AG04450 (cell line): ENCODE data around the gene PPP3CA. TPM values are rescaled to one million over a fixed set of nuclear protein-coding genes. Genes with fewer than 3 reads are reported as not detected.
A peak's percentile ranks its signal among the peaks of the same experiment; 100 is the strongest.

ENCODE experiments used
- CTCF ChIA-PET: fragments of 300-600, 350-600 bp; formaldehyde crosslinking; extraction: SDS; loops from one replicate; lab custom pipeline; 2022; ENCODE audit warnings: antibody characterized with exemption, inconsistent platforms; lab: Charles Lee
- POLR2A ChIA-PET: fragments of 350-600 bp; formaldehyde crosslinking; extraction: SDS; loops from one replicate; lab custom pipeline; 2021; ENCODE audit warnings: antibody characterized with exemption, inconsistent platforms; lab: Yijun Ruan, JAX
- DNase-seq: peaks from one replicate; pipeline ENCODE4 v3.0.0-alpha.2; 2011; ENCODE audit warnings: low read depth, low spot score
- H3K27ac ChIP-seq: one replicate; pipeline ENCODE4 v1.5.1; 2012; ENCODE audit warnings: low read depth, low read length, control low read depth
- H3K27me3 ChIP-seq: one replicate; pipeline ENCODE4 v1.6.0; 2012; ENCODE audit warnings: low read length; ENCODE audit not compliant: control insufficient read depth, insufficient read depth
- H3K4me3 ChIP-seq: 2 replicates; pipeline ENCODE4 v1.5.1; 2011; ENCODE audit warnings: mild to moderate bottlenecking, low read depth, low read length, control low read depth
- H3K9me3 ChIP-seq: 2 replicates; pipeline ENCODE4 v1.5.1; 2012; ENCODE audit warnings: low read length; ENCODE audit not compliant: control insufficient read depth, insufficient read depth
- polyA plus RNA-seq: library from polyadenylated mRNA; depleted of rRNA; stranded (reverse); fragments of >200 nt; gene quantifications from 2 replicates; pipeline ENCODE4 v1.2.3, GENCODE V29; 2011
- TF ChIP-seq, protein P1 (sequence below): IDR thresholded peaks from 2 replicates; pipeline ENCODE4 v1.5.1; 2011; ENCODE audit warnings: low read depth, low read length, control low read depth, inconsistent platforms

PPP3CA gene
- polyA plus RNA-seq, 1 experiment = 38.7 TPM

DNA sequence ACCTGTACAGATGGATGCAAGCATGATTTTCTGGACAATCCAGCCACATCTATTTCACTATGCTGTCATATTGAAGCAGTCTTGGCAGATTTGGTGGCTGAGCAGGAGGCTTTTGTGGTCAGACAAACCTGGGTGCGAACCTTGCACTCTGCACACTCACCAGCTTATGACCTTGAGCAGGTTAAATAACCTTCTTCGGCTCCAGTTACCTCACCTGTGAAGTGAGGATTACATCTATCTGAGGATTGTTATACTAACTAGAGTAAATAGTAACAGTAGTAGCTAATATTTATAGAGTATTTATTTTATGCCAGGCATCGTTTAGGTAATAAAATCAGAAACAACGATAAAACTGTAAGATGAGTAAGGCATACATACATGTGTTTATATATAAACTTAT lies 150.0 kb downstream of the PPP3CA start:
- H3K4me3 ChIP-seq = no peak overlapping the region
- CTCF ChIA-PET = no interaction called here
- no peaks in the 10 kb centered on the region for H3K9me3 ChIP-seq
- no peaks in the 10 kb centered on the region for H3K27me3 ChIP-seq
- no peak for DNase-seq
- TF ChIP-seq, protein P1, sequence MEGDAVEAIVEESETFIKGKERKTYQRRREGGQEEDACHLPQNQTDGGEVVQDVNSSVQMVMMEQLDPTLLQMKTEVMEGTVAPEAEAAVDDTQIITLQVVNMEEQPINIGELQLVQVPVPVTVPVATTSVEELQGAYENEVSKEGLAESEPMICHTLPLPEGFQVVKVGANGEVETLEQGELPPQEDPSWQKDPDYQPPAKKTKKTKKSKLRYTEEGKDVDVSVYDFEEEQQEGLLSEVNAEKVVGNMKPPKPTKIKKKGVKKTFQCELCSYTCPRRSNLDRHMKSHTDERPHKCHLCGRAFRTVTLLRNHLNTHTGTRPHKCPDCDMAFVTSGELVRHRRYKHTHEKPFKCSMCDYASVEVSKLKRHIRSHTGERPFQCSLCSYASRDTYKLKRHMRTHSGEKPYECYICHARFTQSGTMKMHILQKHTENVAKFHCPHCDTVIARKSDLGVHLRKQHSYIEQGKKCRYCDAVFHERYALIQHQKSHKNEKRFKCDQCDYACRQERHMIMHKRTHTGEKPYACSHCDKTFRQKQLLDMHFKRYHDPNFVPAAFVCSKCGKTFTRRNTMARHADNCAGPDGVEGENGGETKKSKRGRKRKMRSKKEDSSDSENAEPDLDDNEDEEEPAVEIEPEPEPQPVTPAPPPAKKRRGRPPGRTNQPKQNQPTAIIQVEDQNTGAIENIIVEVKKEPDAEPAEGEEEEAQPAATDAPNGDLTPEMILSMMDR = no peak
- no peak overlapping the region for H3K27ac ChIP-seq
- POLR2A ChIA-PET = no interaction called here

DNA sequence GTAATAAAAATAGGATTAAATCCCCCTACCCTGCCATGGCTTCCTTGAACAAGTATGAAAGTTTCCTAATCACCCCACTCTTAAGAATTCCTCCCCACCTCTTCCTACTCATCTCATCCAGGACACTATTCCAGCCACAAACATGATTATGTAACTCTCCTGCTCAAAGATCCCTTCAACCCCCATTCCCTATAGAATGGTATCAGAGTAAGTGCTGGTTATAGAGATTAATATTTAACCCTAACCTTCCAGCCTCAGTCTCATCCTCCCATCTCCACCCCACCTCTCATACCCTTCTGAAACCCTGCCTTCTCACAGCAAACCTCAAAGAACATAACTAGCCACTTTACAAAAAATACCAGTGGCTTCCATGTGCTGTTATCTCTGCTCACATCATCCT lies 155.1 kb downstream of the PPP3CA start:
- ChIA-PET CTCF (no interaction called here), POLR2A (no interaction called here)
- DNase-seq = no peak
- H3K9me3 ChIP-seq = no peaks in the 10 kb centered on the region
- no peaks in the 10 kb centered on the region for H3K27me3 ChIP-seq
- H3K4me3 ChIP-seq = no peak overlapping the region
- no peak overlapping the region for H3K27ac ChIP-seq
- TF ChIP-seq, protein P1 = no peak

DNA sequence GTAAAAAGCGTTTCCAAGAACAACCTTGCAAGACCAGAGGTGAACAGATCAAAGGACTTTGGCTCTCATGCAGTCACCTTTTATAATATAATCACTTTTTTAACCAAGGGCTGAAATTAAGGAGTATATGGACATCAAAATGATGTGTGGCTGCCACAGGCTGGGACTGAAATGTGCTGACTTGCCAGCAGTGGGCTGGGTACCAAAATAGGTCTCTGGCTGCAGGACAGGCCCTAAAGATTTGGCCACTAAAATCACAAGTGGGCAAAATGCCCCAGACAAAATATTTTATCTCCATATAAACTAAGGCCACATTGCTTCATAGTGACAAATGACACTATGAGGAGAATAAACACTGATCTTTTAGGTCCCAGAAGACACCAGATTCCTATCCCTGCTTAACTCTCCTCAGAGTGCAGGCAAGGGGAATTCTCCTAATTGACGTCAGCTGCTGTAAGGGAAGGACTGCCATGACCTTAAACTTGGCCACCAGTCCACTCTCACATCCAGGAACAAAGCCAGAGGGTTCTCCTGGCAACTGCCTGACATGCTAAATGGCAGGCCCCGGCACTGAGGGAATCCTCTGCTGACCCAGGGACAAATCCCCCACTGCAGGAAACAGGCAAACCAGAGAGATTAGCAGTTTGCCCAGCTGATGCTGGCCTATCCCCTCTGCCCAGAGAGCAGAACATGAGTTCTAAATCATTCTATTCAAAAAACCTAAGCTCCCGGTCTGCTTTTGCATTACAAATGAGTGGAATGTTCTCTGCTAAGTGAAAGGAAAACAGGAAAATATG lies 155.8 kb downstream of the PPP3CA start:
- TF ChIP-seq, protein P1 = no peak
- peak; percentile 36 for DNase-seq
- Histone ChIP-seq H3K4me3 (no peak overlapping the region), H3K27me3 (no peaks in the 10 kb centered on the region), H3K9me3 (no peaks in the 10 kb centered on the region), H3K27ac (peak overlapping the region; percentile 33)
- POLR2A ChIA-PET = no interaction called here
- CTCF ChIA-PET = interaction anchor here (2.0 kb wide), 1 partner anchor 22 kb away, joined by 6 read pairs; no protein-coding TSS in a partner anchor

DNA sequence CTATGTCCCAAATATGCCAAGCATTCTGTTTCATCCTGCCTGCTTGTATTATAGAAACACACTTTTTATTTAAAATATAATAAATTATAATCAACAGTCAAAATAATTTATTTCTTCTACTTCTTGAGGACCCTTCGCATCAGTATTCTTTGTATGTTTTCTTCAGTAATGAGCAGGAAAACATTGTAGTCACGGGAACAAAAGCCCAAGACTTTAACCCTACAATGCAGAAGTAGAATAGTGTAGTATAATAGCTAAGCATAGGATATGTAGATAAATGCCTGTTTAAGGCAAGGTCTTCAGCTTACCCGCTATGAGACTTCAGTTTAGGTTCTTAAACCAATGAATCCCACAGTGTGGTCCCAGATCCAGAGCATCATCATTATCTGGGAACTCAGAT lies 156.6 kb downstream of the PPP3CA start:
- no peaks in the 10 kb centered on the region for H3K9me3 ChIP-seq
- DNase-seq = no peak
- H3K27ac ChIP-seq = no peak overlapping the region
- ChIA-PET CTCF (interaction anchor here (2.0 kb wide), 1 partner anchor 21 kb away, joined by 6 read pairs; no protein-coding TSS in a partner anchor), POLR2A (no interaction called here)
- no peak overlapping the region for H3K4me3 ChIP-seq
- H3K27me3 ChIP-seq = no peaks in the 10 kb centered on the region
- TF ChIP-seq, protein P1 = no peak

DNA sequence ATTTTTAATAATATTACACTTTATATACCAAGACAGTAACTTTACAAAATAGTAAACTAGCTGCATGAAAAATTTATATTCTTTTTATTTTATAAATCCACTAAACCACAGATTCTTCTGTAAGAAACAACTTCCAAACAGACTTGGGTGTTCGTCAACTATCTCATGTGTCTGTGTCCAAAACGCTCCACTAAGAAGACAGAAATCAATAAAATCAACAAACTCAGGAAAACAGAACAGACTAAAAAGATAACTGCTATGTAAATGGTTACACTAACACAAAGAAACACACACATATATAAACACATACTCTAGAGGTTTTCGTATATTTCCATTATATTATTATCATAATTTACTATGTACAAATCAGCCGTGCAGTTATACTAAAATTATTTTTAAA lies 158.4 kb downstream of the PPP3CA start:
- TF ChIP-seq, protein P1 = no peak
- Histone ChIP-seq H3K27ac (no peak overlapping the region), H3K9me3 (no peaks in the 10 kb centered on the region), H3K4me3 (no peak overlapping the region), H3K27me3 (no peaks in the 10 kb centered on the region)
- no peak for DNase-seq
- ChIA-PET CTCF (interaction anchor here (0.6 kb wide), 1 partner anchor 25 kb away, joined by 3 read pairs; no protein-coding TSS in a partner anchor), POLR2A (no interaction called here)
